Uterus (tissue), 4 donors: ENCODE measurements around the gene SCAI. TPM values are rescaled to one million over a fixed set of nuclear protein-coding genes. Genes with fewer than 3 reads are reported as not detected.

Experiments
- DNase-seq, 2 donors: peaks; one replicate each; pipeline ENCODE4 v3.0.0-alpha.2; 2019 to 2020
- H3K27ac ChIP-seq, 2 donors: fragments of 200-600 bp; sonication (generic); 1 replicate in 1 of 2; 2 replicates in 1 of 2; pipeline ENCODE4 v1.5.1; 2016 to 2018
- H3K27me3 ChIP-seq, 2 donors: fragments of 200-600 bp; sonication (generic); one replicate each; pipeline ENCODE4 v1.5.1; 2018 to 2019; ENCODE audit warnings: control low read depth in 1 of 2
- H3K36me3 ChIP-seq, 2 donors: fragments of 200-600 bp; sonication (generic); one replicate each; pipeline ENCODE4 v1.5.1; 2019; ENCODE audit warnings: control low read depth in 1 of 2
- H3K4me1 ChIP-seq, 2 donors: fragments of 200-600 bp; sonication (generic); one replicate each; pipeline ENCODE4 v1.5.1; 2018 to 2019; ENCODE audit warnings: control low read depth in 1 of 2
- H3K4me3 ChIP-seq, 2 donors: fragments of 200-600 bp; sonication (generic); 1 replicate in 1 of 2; 2 replicates in 1 of 2; pipeline ENCODE4 v1.5.1; 2018 to 2019; ENCODE audit warnings: mild to moderate bottlenecking in 1 of 2
- H3K9me3 ChIP-seq, 2 donors: fragments of 200-600 bp; sonication (generic); one replicate each; pipeline ENCODE4 v1.5.1; 2019; ENCODE audit warnings: control low read depth in 1 of 2
- CTCF ChIP-seq, 4 experiments: fragments of 200-600 bp in 2 of 4; fragments of 450-650 bp in 2 of 4; sonication (generic) in 2 of 4; IDR thresholded peaks; one replicate each; pipeline ENCODE4 v1.5.1; 2016 to 2019; ENCODE audit warnings: antibody characterized with exemption in 4 of 4, mild to moderate bottlenecking in 2 of 4, moderate library complexity in 1 of 4
- POLR2A ChIP-seq, 2 donors: fragments of 450-650 bp; IDR thresholded peaks; one replicate each; pipeline ENCODE4 v1.6.1; 2016; ENCODE audit warnings: antibody characterized with exemption in 2 of 2, mild to moderate bottlenecking in 1 of 2, moderate library complexity in 1 of 2
- intact Hi-C: fragments of 100-400 bp; cut with DNase I; formaldehyde crosslinking; loops from one replicate; pipeline ENCODE4 v1.15.1; 2023; ENCODE audit warnings: low total_unique reads
- total RNA-seq, 4 donors: library from RNA; depleted of rRNA in 3 of 4; stranded (reverse); fragments of >200 nt in 3 of 4; gene quantifications; one replicate each; pipeline versions ENCODE4 v1.1.0 to v1.2.4, GENCODE V29; 2014 to 2023
- donor health status: DM: yes; HTN: yes; CAD: no.

SCAI gene
- total RNA-seq, 4 donors from 2014 or later, result 10.2 to 26.4 (median 14.4) TPM

- no peaks in the 10 kb centered on the region for H3K36me3 ChIP-seq
- H3K4me1 ChIP-seq, result no peaks in the 10 kb centered on the region
- H3K4me3 ChIP-seq, result no peak overlapping the region
- H3K9me3 ChIP-seq, result no peaks in the 10 kb centered on the region
- H3K27ac ChIP-seq, result no peak overlapping the region
- TF ChIP-seq POLR2A (IDR thresholded peaks at IDR 0.05) (no peak), CTCF (IDR thresholded peaks at IDR 0.05) (no peak)
- H3K27me3 ChIP-seq, result no peaks in the 10 kb centered on the region
- intact Hi-C loops, result no loop called here
- DNase-seq, result no peak
Measured at GRCh38 chr9:125147401-125147951, 4.1 kb upstream of the SCAI start.

- intact Hi-C loops, result no loop called here
- Histone ChIP-seq H3K4me3 (no peak overlapping the region), H3K27me3 (no peaks in the 10 kb centered on the region), H3K36me3 (no peaks in the 10 kb centered on the region), H3K9me3 (no peaks in the 10 kb centered on the region), H3K4me1 (no peaks in the 10 kb centered on the region), H3K27ac (no peak overlapping the region)
- TF ChIP-seq CTCF (IDR thresholded peaks at IDR 0.05), result no peak
- TF ChIP-seq POLR2A (IDR thresholded peaks at IDR 0.05), result no peak
- DNase-seq, result no peak
Measured at GRCh38 chr9:125146247-125146646, 2.9 kb upstream of the SCAI start.

GRCh38 chr9:125145425-125145824 lies 2.1 kb upstream of the SCAI start:
- no peaks in the 10 kb centered on the region for H3K4me1 ChIP-seq
- intact Hi-C loops, result no loop called here

GRCh38 chr9:125142560-125143376 lies 560 bp downstream of the SCAI start:
- H3K4me3 ChIP-seq, result peak overlapping the region; percentile 48 to 79
- H3K27ac ChIP-seq, result peak overlapping the region; percentile 66 to 80
- H3K9me3 ChIP-seq, result no peaks in the 10 kb centered on the region
- TF ChIP-seq POLR2A (IDR thresholded peaks at IDR 0.05), result no peak
- no peak for TF ChIP-seq CTCF (IDR thresholded peaks at IDR 0.05)
- H3K36me3 ChIP-seq, result no peaks in the 10 kb centered on the region
- DNase-seq, result peak in 1 of 2 donors; percentile 17
- H3K4me1 ChIP-seq, result no peaks in the 10 kb centered on the region
- no peaks in the 10 kb centered on the region for H3K27me3 ChIP-seq
- intact Hi-C loops, result no loop called here

More at GRCh38 chr9:125145425-125145824, 2.1 kb upstream of the SCAI start:
- Histone ChIP-seq H3K36me3 (no peaks in the 10 kb centered on the region), H3K9me3 (no peaks in the 10 kb centered on the region), H3K27ac (no peak overlapping the region), H3K27me3 (no peaks in the 10 kb centered on the region), H3K4me3 (no peak overlapping the region)
- TF ChIP-seq POLR2A (IDR thresholded peaks at IDR 0.05) (no peak), CTCF (IDR thresholded peaks at IDR 0.05) (no peak)
- DNase-seq, result no peak

GRCh38 chr9:125141751-125142150 lies 1.6 kb downstream of the SCAI start:
- Histone ChIP-seq H3K4me3 (no peak overlapping the region), H3K4me1 (no peaks in the 10 kb centered on the region), H3K27me3 (no peaks in the 10 kb centered on the region), H3K27ac (no peak overlapping the region), H3K36me3 (no peaks in the 10 kb centered on the region), H3K9me3 (no peaks in the 10 kb centered on the region)
- TF ChIP-seq POLR2A (IDR thresholded peaks at IDR 0.05) (no peak), CTCF (IDR thresholded peaks at IDR 0.05) (no peak)
- intact Hi-C loops, result no loop called here
- no peak for DNase-seq
